Stimulated activated CD8-positive, alpha-beta memory T cell treated with anti-CD3 and anti-CD28 coated beads, Interleukin-7, amount 100 ng/mL, for 1 hour (primary cell): ENCODE data around the gene SMIM41.

Experiments
- DNase-seq, 2 donors: peaks; one replicate each; pipeline ENCODE4 v3.0.0-alpha.2; 2020; ENCODE audit warnings: low read depth in 2 of 2

The SMIM41 gene

GRCh38 chr12:52122540-52122871 lies 43.0 kb downstream of the SMIM41 start:
- no peak for DNase-seq

- DNase-seq: no peak
Measured at GRCh38 chr12:52122904-52123303, 43.4 kb downstream of the SMIM41 start.

DNA sequence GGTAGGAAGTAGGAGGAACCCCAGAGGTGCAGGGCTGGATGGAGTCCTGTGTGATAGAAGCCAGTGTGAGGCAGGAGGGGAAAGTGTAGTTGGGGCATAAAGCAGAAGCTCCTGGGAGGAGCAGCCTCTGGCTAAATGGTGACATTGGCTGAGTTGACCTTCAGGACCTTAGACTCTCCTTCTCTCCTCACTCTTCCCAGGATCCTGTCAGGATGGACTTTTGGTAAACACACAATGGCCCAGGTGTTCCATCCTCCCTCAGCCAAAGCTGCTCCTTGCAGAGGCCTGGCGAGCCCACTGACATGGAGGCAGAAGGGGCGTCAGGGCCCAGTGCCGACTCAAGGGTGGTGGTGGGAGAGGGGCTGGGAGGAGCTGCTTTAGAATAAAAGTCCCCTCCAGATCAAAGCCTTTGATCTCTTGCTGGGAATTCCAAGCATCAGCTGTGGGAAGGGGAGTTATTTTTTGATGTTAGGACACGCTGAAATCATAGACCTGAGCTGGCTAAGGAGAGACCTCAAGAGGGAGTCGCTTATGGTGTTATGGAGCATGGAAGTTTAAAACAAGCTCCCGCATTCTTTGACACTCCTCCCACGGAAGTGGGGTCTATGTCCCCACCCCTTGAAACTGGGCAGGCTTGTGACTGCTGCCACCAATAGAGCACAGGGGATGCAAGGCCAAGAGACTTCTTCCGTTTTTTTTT lies 44.1 kb downstream of the SMIM41 start:
- DNase-seq: no peak

DNA sequence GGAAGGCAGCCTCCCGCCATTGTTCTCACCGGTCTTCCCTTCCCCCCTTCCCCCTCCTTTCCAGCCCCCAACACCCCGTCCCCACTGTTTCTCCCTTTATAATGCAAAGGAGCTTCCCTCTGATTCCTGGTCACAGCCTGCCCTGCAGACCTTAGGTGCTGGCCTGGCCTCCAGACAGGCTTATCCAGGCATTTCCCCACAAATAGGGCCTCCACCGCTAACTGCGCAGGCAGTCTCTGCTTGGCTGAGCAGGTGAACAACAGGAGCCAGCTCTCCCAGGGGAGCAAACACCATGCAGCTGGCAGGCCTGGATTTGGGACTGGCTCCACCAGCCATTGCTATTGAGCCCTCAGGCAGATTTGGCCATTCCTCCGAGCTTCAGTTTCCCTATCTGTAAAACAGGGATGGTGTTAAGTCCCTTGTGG lies 46.0 kb downstream of the SMIM41 start:
- no peak for DNase-seq

GRCh38 chr12:52126050-52126604 lies 46.6 kb downstream of the SMIM41 start:
- DNase-seq: no peak

DNA sequence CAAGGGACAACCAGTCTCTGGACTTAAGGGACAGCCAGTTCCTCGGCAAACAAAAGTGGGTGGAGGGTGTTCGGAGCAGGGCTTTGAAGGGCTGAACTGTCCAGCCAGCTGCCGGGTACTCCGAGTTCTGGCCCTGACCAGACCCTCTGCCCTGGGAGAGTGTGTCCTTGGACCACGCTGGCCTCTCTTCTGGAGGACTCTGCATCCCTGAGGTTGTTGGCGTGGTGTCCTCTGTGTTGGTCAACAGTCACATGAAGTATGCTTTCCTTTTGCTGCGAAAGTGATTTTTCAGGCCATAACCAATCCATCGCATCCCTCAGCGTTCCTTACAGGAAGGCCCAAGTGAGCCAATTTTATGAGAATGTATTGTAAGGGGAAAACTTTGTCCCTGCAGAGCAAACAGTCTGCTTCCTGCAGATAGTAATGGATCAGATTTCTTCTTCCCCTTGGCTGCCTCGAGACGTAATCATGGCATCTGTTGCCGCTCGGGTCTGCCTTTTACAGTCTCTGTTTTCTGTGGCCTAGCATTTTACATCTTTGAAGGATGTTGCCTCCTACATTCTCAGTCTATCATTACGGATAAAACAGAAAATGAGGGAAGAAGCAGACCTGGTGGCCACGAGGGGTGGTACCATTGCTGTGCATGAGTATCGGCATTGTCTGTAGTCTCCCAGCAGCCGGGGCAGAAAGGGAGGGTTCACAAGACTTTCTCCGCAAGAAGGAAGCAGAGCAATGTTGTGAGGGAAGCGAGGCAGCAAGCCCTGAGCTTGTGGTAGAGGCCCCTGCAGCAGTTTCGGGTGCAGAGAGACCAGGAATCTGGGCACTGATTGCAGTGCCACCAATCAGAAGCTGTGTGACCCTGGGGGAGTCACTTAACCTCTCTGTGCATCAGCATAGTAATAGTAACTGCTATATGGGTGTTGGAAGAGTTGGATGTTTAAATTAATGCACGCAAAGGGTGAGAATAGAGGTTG lies 47.4 kb downstream of the SMIM41 start:
- no peak for DNase-seq

DNA sequence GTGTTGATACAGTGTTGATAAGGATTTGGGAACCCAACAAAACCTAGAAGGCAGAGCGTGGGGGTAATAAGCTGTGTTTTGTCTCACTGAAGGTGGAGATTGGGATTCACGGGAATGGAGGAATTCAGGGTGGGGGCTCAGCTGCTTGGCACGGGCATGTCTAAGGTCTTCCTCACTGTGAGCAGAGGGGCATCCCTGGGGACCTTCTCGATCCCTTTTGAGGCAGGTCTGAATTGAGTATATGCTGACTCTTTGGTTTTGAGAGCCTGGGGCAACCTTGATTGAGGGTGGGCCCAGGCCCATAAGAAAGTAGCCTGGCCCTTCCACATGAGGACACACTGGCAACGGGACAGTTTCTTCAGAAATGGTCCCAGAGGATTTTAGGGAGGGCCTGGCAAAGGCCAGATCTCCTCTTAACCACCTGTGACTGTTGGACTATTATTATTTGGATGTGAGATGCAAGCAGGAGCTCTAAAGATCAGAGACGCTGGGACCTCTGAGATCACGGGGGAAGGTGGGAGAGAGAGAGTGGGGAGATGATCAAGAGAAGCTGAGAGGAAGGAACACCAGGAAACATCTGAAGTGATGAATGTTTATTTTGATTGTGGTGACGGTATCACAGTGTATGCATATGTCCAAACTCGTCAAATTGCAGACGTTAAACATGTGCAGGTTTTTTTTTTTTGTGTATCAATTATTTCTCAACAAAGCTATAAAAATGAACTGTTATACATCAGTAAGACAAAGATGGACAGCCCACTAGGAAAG lies 48.4 kb downstream of the SMIM41 start:
- no peak for DNase-seq

GRCh38 chr12:52130711-52131110 lies 51.2 kb downstream of the SMIM41 start:
- DNase-seq: no peak

- no peak for DNase-seq
Measured at GRCh38 chr12:52132754-52133161, 53.3 kb downstream of the SMIM41 start.

- DNase-seq: no peak
Measured at GRCh38 chr12:52137746-52138145, 58.2 kb downstream of the SMIM41 start.

DNA sequence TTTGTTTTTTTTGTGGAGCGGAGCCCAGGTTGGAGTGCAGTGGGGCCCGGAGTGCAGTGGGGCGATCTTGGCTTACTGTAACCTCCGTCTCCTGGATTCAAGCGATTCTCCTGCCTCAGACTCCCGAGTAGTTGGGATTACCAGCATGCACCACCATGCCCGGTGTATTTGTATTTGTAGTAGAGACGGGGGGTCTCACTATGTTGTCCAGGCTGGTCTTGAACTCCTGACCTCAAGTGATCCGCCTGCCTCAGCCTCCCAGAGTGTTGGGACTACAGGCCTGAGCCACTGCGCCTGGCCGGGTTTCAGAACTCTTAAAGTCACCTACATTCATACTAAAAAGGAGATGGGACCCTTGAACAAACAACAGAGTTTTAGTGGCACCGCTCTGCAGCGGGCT lies 59.6 kb downstream of the SMIM41 start:
- DNase-seq: no peak

DNA sequence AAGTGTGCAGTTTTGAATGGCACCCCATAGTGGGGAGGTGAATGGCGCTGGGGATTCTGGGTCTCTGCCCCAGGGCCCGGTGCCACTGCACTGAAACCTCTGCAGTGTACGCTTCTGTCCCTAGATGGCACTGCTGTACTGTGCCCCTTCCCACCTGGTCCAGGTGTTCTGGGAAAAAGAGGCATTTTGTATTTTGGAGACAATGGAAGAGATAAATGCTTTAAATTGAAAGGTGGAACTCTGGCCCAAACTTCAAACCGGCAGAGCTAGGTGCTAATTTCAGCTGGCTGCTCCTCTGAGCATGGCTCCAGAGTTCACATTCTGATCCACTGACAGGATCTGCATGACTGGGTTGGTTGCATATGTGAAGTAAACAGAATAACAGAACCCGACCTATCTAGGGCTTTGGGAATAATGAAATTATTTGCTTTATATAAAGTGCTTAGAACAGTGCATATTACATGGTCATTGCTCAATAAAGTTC lies 60.1 kb downstream of the SMIM41 start:
- no peak for DNase-seq

DNA sequence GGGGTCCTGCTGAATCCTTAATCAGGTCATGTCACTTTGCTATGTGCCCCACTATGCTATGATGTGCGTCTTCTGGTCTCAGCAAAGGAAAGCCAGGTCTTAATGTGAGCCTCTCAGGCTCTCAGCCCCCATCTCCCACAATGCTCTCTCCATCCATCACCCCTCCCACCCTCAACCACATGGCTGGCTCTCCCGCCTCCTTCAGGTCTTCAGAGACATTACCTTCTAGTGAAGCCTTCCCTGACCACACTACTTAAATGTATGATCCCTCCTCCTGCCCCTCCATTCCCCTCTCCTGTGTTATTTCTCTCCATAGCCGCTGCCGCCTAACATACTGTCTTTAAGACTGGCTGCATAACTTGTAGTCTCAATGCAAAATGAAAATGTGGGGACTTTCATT lies 61.8 kb downstream of the SMIM41 start:
- no peak for DNase-seq

DNA sequence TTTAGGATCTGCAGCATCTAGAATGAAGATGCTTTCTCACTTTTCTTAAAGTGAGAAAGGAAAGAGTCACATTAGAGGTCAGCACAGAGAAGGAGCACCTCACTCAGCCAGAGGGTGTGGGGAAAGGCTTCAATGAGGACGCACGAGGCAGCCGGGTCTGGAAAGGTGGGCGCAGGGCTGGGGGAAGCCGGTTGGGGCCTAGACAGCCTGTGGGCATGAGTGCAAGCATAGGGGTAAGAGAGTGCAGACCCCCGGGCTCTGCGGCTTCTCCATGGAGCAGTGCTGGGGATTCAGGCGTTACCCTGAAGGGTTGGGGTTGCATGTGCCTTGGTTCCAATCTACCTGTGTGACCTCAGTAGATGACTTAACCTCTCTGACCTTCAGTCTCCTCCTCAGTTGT lies 62.4 kb downstream of the SMIM41 start:
- DNase-seq: no peak

DNA sequence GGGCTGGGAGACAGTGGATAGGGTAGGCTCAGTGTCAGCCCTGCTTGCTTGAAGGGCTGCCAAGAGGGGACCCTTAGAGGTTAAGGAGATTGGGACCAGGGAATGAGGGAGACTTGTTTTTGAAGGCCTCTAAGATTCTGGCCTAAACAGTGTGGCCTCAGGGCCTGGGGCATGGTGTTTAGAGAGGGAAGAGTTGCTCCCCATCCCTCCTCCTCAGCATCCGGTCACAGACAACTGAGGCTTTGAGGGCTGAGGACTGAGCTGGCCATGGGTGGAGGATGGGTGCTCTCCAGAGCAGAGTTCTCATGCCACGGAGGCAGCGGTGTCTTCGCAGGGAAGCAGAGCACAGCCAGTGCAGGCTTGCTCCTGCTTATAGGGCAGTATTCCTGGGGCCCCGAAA lies 62.9 kb downstream of the SMIM41 start:
- no peak for DNase-seq

GRCh38 chr12:52144512-52145227 lies 65.2 kb downstream of the SMIM41 start:
- DNase-seq: no peak

DNA sequence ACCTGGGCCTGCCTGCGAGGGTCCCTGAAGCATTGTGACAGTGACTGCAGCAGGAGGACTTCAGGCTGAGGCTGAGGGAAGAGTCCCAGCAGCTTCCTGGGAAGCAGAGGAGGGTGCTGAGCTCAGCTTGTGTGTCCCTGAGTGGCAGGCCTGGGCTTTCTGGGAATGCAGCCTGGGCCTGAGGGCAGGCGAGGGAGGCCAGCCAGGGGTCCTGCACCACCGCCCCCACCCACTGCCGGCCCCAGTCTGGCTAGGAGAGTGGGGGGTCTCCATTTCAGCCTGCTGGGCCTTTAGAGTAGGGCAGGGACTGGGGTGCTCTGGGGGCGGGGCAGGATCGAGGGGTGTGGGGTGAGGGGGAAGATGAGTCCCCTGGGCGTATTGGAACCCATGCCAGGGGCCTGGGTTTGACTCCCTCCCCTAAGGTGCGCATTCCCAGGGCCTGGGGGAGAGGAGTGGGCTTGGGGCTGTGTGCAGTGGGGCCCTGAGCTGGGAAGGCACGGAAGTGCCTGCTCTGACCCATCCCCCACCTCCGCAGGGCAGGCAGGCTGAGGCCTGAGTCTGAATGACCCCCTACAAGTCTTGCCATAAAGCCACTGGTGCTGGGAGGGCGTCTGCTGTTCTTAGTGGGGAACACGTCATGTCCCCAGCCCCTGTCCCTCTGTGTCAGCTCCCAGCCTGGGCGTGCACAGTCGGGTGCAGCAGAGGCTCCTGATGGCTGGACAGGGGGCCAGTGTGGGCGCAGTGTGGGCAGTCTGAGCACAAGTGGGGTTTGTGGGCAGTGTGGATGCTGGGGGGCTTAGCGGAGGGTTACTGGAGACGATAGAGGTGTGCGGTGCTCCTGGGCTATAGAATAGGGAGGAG lies 66.0 kb downstream of the SMIM41 start:
- no peak for DNase-seq

GRCh38 chr12:52146089-52146821 lies 66.8 kb downstream of the SMIM41 start:
- DNase-seq: no peak

GRCh38 chr12:52146822-52147366 lies 67.4 kb downstream of the SMIM41 start:
- no peak for DNase-seq
